IPS-18a (cell line): ENCODE data around the gene FLYWCH2.
A peak's percentile ranks its signal among the peaks of the same experiment; 100 is the strongest.
"Not testable (repeated sequence)": the region's sequence is repeated elsewhere in the genome, so short reads cannot be mapped to it uniquely, and the experiment has no call there.

Experiments used
- H3K27ac ChIP-seq: one replicate; pipeline ENCODE4 v1.5.1; 2013; ENCODE audit warnings: low read length
- H3K27me3 ChIP-seq: one replicate; pipeline ENCODE4 v1.6.1; 2013; ENCODE audit warnings: mild to moderate bottlenecking, low read length; ENCODE audit not compliant: control insufficient read depth, insufficient read depth
- H3K36me3 ChIP-seq: one replicate; pipeline ENCODE4 v1.6.1; 2013; ENCODE audit warnings: low read depth, low read length; ENCODE audit not compliant: control insufficient read depth
- H3K4me1 ChIP-seq: one replicate; pipeline ENCODE4 v1.6.1; 2013; ENCODE audit warnings: low read depth, low read length; ENCODE audit not compliant: control insufficient read depth
- H3K4me3 ChIP-seq: one replicate; pipeline ENCODE4 v1.5.1; 2013; ENCODE audit warnings: low read length
- H3K9ac ChIP-seq: one replicate; pipeline ENCODE4 v1.6.1; 2013; ENCODE audit warnings: mild to moderate bottlenecking, low read length, moderate library complexity
- H3K9me3 ChIP-seq: one replicate; pipeline ENCODE4 v1.6.1; 2013; ENCODE audit warnings: low read depth, low read length; ENCODE audit not compliant: control insufficient read depth

The FLYWCH2 gene

GRCh38 chr16:2927010-2927646 lies 44.1 kb downstream of the FLYWCH2 start:
- Histone ChIP-seq H3K27me3 (peaks cover 12% of the 10 kb centered on the region), H3K9ac (no peak overlapping the region), H3K4me1 (peaks cover 16% of the 10 kb centered on the region), H3K9me3 (no peaks in the 10 kb centered on the region), H3K4me3 (peak overlapping the region; percentile 28), H3K27ac (no peak overlapping the region), H3K36me3 (peaks cover 3% of the 10 kb centered on the region)

- not testable (repeated sequence) for H3K36me3 ChIP-seq, H3K9me3 ChIP-seq, H3K27ac ChIP-seq, H3K4me3 ChIP-seq, H3K9ac ChIP-seq
- Histone ChIP-seq H3K4me1 (peaks cover 16% of the 10 kb centered on the region), H3K27me3 (peaks cover 12% of the 10 kb centered on the region)
Measured at GRCh38 chr16:2928151-2928550, 45.1 kb downstream of the FLYWCH2 start.

- H3K9ac ChIP-seq, result no peak overlapping the region
- no peaks in the 10 kb centered on the region for H3K9me3 ChIP-seq
- H3K27ac ChIP-seq, result no peak overlapping the region
- no peak overlapping the region for H3K4me3 ChIP-seq
- peaks cover 16% of the 10 kb centered on the region for H3K4me1 ChIP-seq
- no peaks in the 10 kb centered on the region for H3K36me3 ChIP-seq
- peaks cover 12% of the 10 kb centered on the region for H3K27me3 ChIP-seq
Measured at GRCh38 chr16:2928796-2929195, 45.8 kb downstream of the FLYWCH2 start.

GRCh38 chr16:2929693-2930092 lies 46.7 kb downstream of the FLYWCH2 start:
- Histone ChIP-seq H3K27me3 (peaks cover 12% of the 10 kb centered on the region), H3K27ac (no peak overlapping the region), H3K4me3 (no peak overlapping the region)

GRCh38 chr16:2930236-2930635 lies 47.2 kb downstream of the FLYWCH2 start:
- peaks cover 16% of the 10 kb centered on the region for H3K4me1 ChIP-seq
- H3K9me3 ChIP-seq, result no peaks in the 10 kb centered on the region
- no peaks in the 10 kb centered on the region for H3K36me3 ChIP-seq

More at GRCh38 chr16:2929693-2930092, 46.7 kb downstream of the FLYWCH2 start:
- Histone ChIP-seq H3K9ac (no peak overlapping the region), H3K9me3 (no peaks in the 10 kb centered on the region), H3K36me3 (no peaks in the 10 kb centered on the region), H3K4me1 (peaks cover 16% of the 10 kb centered on the region)

GRCh38 chr16:2931231-2931914 lies 48.4 kb downstream of the FLYWCH2 start:
- not testable (repeated sequence) for H3K27me3 ChIP-seq

More at GRCh38 chr16:2930236-2930635, 47.2 kb downstream of the FLYWCH2 start:
- H3K9ac ChIP-seq, result no peak overlapping the region
- H3K27ac ChIP-seq, result no peak overlapping the region
- H3K4me3 ChIP-seq, result no peak overlapping the region
- H3K27me3 ChIP-seq, result peaks cover 12% of the 10 kb centered on the region

GRCh38 chr16:2933136-2933535 lies 50.1 kb downstream of the FLYWCH2 start:
- Histone ChIP-seq H3K4me1 (peaks cover 7% of the 10 kb centered on the region), H3K27ac (no peak overlapping the region), H3K27me3 (no peaks in the 10 kb centered on the region), H3K9me3 (no peaks in the 10 kb centered on the region), H3K4me3 (no peak overlapping the region), H3K9ac (no peak overlapping the region), H3K36me3 (no peaks in the 10 kb centered on the region)

More at GRCh38 chr16:2931231-2931914, 48.4 kb downstream of the FLYWCH2 start:
- H3K4me1 ChIP-seq, result peaks cover 11% of the 10 kb centered on the region
- not testable (repeated sequence) for H3K9ac ChIP-seq, H3K9me3 ChIP-seq, H3K4me3 ChIP-seq, H3K27ac ChIP-seq, H3K36me3 ChIP-seq

- no peaks in the 10 kb centered on the region for H3K9me3 ChIP-seq
- H3K27ac ChIP-seq, result no peak overlapping the region
- H3K27me3 ChIP-seq, result no peaks in the 10 kb centered on the region
- no peak overlapping the region for H3K9ac ChIP-seq
- H3K36me3 ChIP-seq, result no peaks in the 10 kb centered on the region
- H3K4me1 ChIP-seq, result peaks cover 1% of the 10 kb centered on the region
- no peak overlapping the region for H3K4me3 ChIP-seq
Measured at GRCh38 chr16:2933701-2934100, 50.7 kb downstream of the FLYWCH2 start.

- no peak overlapping the region for H3K27ac ChIP-seq
Measured at GRCh38 chr16:2934450-2934849, 51.4 kb downstream of the FLYWCH2 start.

GRCh38 chr16:2936436-2937011 lies 53.5 kb downstream of the FLYWCH2 start:
- H3K9ac ChIP-seq, result no peak overlapping the region
- H3K4me3 ChIP-seq, result no peak overlapping the region
- H3K27ac ChIP-seq, result no peak overlapping the region
- no peaks in the 10 kb centered on the region for H3K4me1 ChIP-seq
- H3K36me3 ChIP-seq, result peaks cover 8% of the 10 kb centered on the region
- no peaks in the 10 kb centered on the region for H3K27me3 ChIP-seq
- H3K9me3 ChIP-seq, result no peaks in the 10 kb centered on the region

More at GRCh38 chr16:2934450-2934849, 51.4 kb downstream of the FLYWCH2 start:
- Histone ChIP-seq H3K9ac (no peak overlapping the region), H3K36me3 (no peaks in the 10 kb centered on the region), H3K4me3 (no peak overlapping the region), H3K9me3 (no peaks in the 10 kb centered on the region), H3K27me3 (no peaks in the 10 kb centered on the region), H3K4me1 (no peaks in the 10 kb centered on the region)

- H3K4me1 ChIP-seq, result no peaks in the 10 kb centered on the region
- H3K27ac ChIP-seq, result no peak overlapping the region
- no peak overlapping the region for H3K4me3 ChIP-seq
- H3K36me3 ChIP-seq, result peaks cover 8% of the 10 kb centered on the region
- H3K27me3 ChIP-seq, result no peaks in the 10 kb centered on the region
- H3K9me3 ChIP-seq, result no peaks in the 10 kb centered on the region
- H3K9ac ChIP-seq, result no peak overlapping the region
Measured at GRCh38 chr16:2937170-2937569, 54.2 kb downstream of the FLYWCH2 start.
